Renal cortical epithelial cell (primary cell): Measurements from ENCODE around the gene PCBD1. TPM values are rescaled to one million over a fixed set of nuclear protein-coding genes. Genes with fewer than 3 reads are reported as not detected.

Experiments
- DNase-seq: peaks from one replicate; pipeline ENCODE4 v3.0.0-alpha.2; 2011; ENCODE audit warnings: low read depth
- total RNA-seq: library from RNA; depleted of rRNA; stranded (reverse); fragments of >200 nt; gene quantifications from 2 replicates; pipeline ENCODE4 v1.2.3, GENCODE V29; 2014

PCBD1 gene
- total RNA-seq, 1 donor from 2014 or later = 77.8 TPM

DNA sequence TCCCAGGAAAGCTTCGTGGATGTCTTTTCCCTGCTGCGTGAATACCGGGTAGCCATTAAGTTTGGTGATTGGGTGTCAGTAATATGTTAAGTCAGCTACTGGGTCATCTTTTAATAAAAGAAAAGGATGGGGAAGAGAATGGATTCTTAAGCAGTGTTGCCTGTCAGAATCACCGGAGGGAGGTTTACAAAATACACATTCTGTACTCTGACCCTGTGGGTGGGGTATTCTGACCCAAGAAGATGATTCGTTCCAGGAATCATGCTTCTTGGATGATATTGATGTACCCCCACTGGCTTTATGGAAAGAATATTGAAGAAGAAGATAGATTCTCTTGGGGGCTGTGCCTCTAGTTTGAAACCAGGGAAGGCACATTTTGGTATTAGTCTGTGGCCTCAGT, 54.3 kb downstream of the PCBD1 start:
- DNase-seq = no peak

- DNase-seq = no peak
These were observed 54.8 kb downstream of the PCBD1 start for GRCh38 chr10:70833601-70834000.

Other genes with a start within 250 kb of the PCBD1 start
- gene ADAMTS14, start 216.1 kb downstream of the PCBD1 start, total RNA-seq = 1.9 and 3.6 TPM in 2 replicates
- not detected in 2 replicates for gene TBATA, start 103.2 kb downstream of the PCBD1 start, total RNA-seq
- 74.7 and 90.7 TPM in 2 replicates for gene SGPL1, start 72.6 kb downstream of the PCBD1 start, total RNA-seq